IMR-90 (cell line): ENCODE measurements around the gene ERC2. TPM values are rescaled to one million over a fixed set of nuclear protein-coding genes. Genes with fewer than 3 reads are reported as not detected.

Source experiments
- ATAC-seq: fragments of 200-7000 bp; cut with Tn5 transposase; 2 replicates; pipeline ENCODE4 v1.9.1; 2020; ENCODE audit warnings: low read depth, mild to moderate bottlenecking, moderate library complexity
- BruUV-seq: library from RNA; stranded (reverse); fragments of 400-500 nt; replicated peaks from 2 replicates; lab custom pipeline; 2021; lab: Mats Ljungman, UMichigan
- CTCF ChIA-PET: fragments of 300-600 bp; formaldehyde crosslinking; extraction: SDS; loops from one replicate; lab custom pipeline; 2021; ENCODE audit warnings: antibody characterized with exemption; lab: Yijun Ruan, JAX
- POLR2A ChIA-PET: fragments of 300-600 bp; sonication (Branson Sonifier 250); formaldehyde crosslinking; loops from one replicate; lab custom pipeline; 2022; ENCODE audit warnings: antibody characterized with exemption; ENCODE audit not compliant: unreplicated experiment; lab: Charles Lee
- DNase-seq: peaks from one replicate; pipeline ENCODE4 v3.0.0; 2013
- H2AFZ ChIP-seq: replicated peaks from 2 replicates; pipeline ENCODE3; 2013; ENCODE audit warnings: low read length, mild to moderate bottlenecking; ENCODE audit not compliant: poor library complexity
- H2AK5ac ChIP-seq: 2 replicates; pipeline ENCODE4 v1.6.1; 2013; ENCODE audit warnings: low read depth, low read length, inconsistent platforms
- H2AK9ac ChIP-seq: replicated peaks from 2 replicates; pipeline ENCODE3; 2013; ENCODE audit warnings: mild to moderate bottlenecking, low read depth, low read length, moderate library complexity; ENCODE audit not compliant: poor library complexity
- H2BK120ac ChIP-seq: 2 replicates; pipeline ENCODE4 v1.6.1; 2013; ENCODE audit warnings: low read depth, low read length, inconsistent platforms
- H2BK15ac ChIP-seq: 3 replicates; pipeline ENCODE4 v1.6.1; 2013; ENCODE audit warnings: low read depth, low read length, inconsistent platforms
- H2BK20ac ChIP-seq: 2 replicates; pipeline ENCODE4 v1.6.1; 2013; ENCODE audit warnings: low read depth, mild to moderate bottlenecking, inconsistent platforms, low read length, moderate library complexity
- H2BK5ac ChIP-seq: 2 replicates; pipeline ENCODE4 v1.6.1; 2013; ENCODE audit warnings: mild to moderate bottlenecking, low read depth, low read length, inconsistent platforms; ENCODE audit not compliant: poor library complexity, severe bottlenecking
- H3K14ac ChIP-seq: replicated peaks from 2 replicates; pipeline ENCODE4 v1.6.1; 2013; ENCODE audit warnings: low read depth, low read length, inconsistent platforms
- H3K18ac ChIP-seq: 2 replicates; pipeline ENCODE4 v1.6.1; 2013; ENCODE audit warnings: low read depth, low read length, control low read depth
- H3K23ac ChIP-seq: 2 replicates; pipeline ENCODE4 v1.6.1; 2013; ENCODE audit warnings: low read depth, low read length, inconsistent platforms
- H3K27ac ChIP-seq: 2 replicates; pipeline ENCODE4 v1.5.1; 2013; ENCODE audit warnings: mild to moderate bottlenecking, control low read depth, low read length; ENCODE audit not compliant: insufficient read depth
- H3K27me3 ChIP-seq: 2 replicates; pipeline ENCODE4 v1.6.1; 2013; ENCODE audit warnings: low read length; ENCODE audit not compliant: control insufficient read depth, insufficient read depth
- H3K36me3 ChIP-seq: 2 replicates; pipeline ENCODE4 v1.6.1; 2013; ENCODE audit warnings: low read length, mixed read lengths; ENCODE audit not compliant: control insufficient read depth, insufficient read depth
- H3K4ac ChIP-seq: 2 replicates; pipeline ENCODE4 v1.6.1; 2013; ENCODE audit warnings: low read depth, low read length, inconsistent platforms
- H3K4me1 ChIP-seq: 2 replicates; pipeline ENCODE4 v1.6.1; 2013; ENCODE audit warnings: low read length, mixed read lengths; ENCODE audit not compliant: control insufficient read depth, insufficient read depth
- H3K4me2 ChIP-seq: 2 replicates; pipeline ENCODE4 v1.6.1; 2013; ENCODE audit warnings: low read depth, mild to moderate bottlenecking, control low read depth, low read length, moderate library complexity
- H3K4me3 ChIP-seq: 2 replicates; pipeline ENCODE4 v1.5.1; 2013; ENCODE audit warnings: low read depth, mild to moderate bottlenecking, control low read depth, low read length, moderate library complexity; ENCODE audit not compliant: insufficient read depth
- H3K56ac ChIP-seq: 2 replicates; pipeline ENCODE4 v1.6.1; 2013; ENCODE audit warnings: low read length, inconsistent platforms; ENCODE audit not compliant: insufficient read depth; ENCODE audit errors: extremely low read depth
- H3K79me1 ChIP-seq, 2 experiments: 2 replicates each; pipeline ENCODE4 v1.6.1; 2013; ENCODE audit warnings: low read length in 2 of 2, inconsistent platforms in 1 of 2, low read depth in 1 of 2
- H3K9ac ChIP-seq: 2 replicates; pipeline ENCODE4 v1.6.1; 2013; ENCODE audit warnings: low read depth, low read length, control low read depth
- H3K9me1 ChIP-seq: 2 replicates; pipeline ENCODE4 v1.6.1; 2013; ENCODE audit warnings: low read length, inconsistent platforms; ENCODE audit not compliant: insufficient read depth
- H3K9me3 ChIP-seq: 2 replicates; pipeline ENCODE4 v1.6.1; 2013; ENCODE audit warnings: low read length; ENCODE audit not compliant: control insufficient read depth, insufficient read depth
- H4K20me1 ChIP-seq: 2 replicates; pipeline ENCODE4 v1.6.1; 2013; ENCODE audit warnings: low read length, inconsistent platforms; ENCODE audit not compliant: insufficient read depth
- H4K5ac ChIP-seq: 2 replicates; pipeline ENCODE4 v1.6.1; 2013; ENCODE audit warnings: mild to moderate bottlenecking, low read depth, low read length, control low read depth
- H4K8ac ChIP-seq, 2 experiments: 2 replicates each; pipeline ENCODE4 v1.6.1; 2013; ENCODE audit warnings: low read depth in 2 of 2, low read length in 2 of 2, control low read depth in 1 of 2, inconsistent platforms in 1 of 2
- H4K91ac ChIP-seq: 2 replicates; pipeline ENCODE4 v1.6.1; 2013; ENCODE audit warnings: low read depth, low read length, inconsistent platforms; ENCODE audit not compliant: insufficient read depth
- BHLHE40 ChIP-seq: fragments of 150-350 bp; IDR thresholded peaks from 2 replicates; pipeline ENCODE4 v1.6.1; 2016; ENCODE audit warnings: mild to moderate bottlenecking, low read depth, low read length
- MAFK ChIP-seq: IDR thresholded peaks from 2 replicates; pipeline ENCODE4 v1.6.1; 2012; ENCODE audit warnings: low read depth, low read length, improper control_type of control experiment
- MAZ ChIP-seq: IDR thresholded peaks from 2 replicates; pipeline ENCODE4 v1.6.1; 2012; ENCODE audit warnings: low read depth, mild to moderate bottlenecking, low read length, improper control_type of control experiment, moderate library complexity, borderline replicate concordance
- RCOR1 ChIP-seq: IDR thresholded peaks from 2 replicates; pipeline ENCODE4 v1.6.1; 2012; ENCODE audit warnings: mild to moderate bottlenecking, low read length, improper control_type of control experiment; ENCODE audit not compliant: insufficient replicate concordance
- RFX5 ChIP-seq: IDR thresholded peaks from 2 replicates; pipeline ENCODE4 v1.8.0; 2012; ENCODE audit warnings: low read depth, mild to moderate bottlenecking, low read length, moderate library complexity
- SMC3 ChIP-seq: fragments of 150-350 bp; IDR thresholded peaks from 2 replicates; pipeline ENCODE4 v1.6.1; 2016; ENCODE audit warnings: low read depth, mild to moderate bottlenecking, antibody characterized with exemption, low read length, moderate library complexity
- WGBS, 2 experiments: methylation state at CpG; one replicate each; pipeline versions ENCODE4 v1.1.5 to v1.1.7; 2013; ENCODE audit warnings: missing lambda C conversion rate in 2 of 2; ENCODE audit not compliant: insufficient read length in 1 of 2; ENCODE audit errors: extremely low coverage in 2 of 2; 5-methylcytosine and 5-hydroxymethylcytosine counted together
- dilution Hi-C: fragments of 300-500 bp; cut with HindIII; formaldehyde crosslinking; loops from one replicate; pipeline ENCODE4 v1.14.3; 2018; ENCODE audit warnings: low sequenced_read_pairs; ENCODE audit not compliant: unreplicated experiment
- in situ Hi-C: fragments of 300-500 bp; cut with MboI; formaldehyde crosslinking; loops from 3 replicates; pipeline ENCODE4 v1.14.3; 2019; ENCODE audit warnings: low sequenced_read_pairs, inconsistent platforms, mixed read lengths
- intact Hi-C: fragments of 100-400 bp; cut with micrococcal nuclease; formaldehyde crosslinking; loops from 2 replicates; pipeline ENCODE4 v1.10.0; 2022
- polyA plus RNA-seq, 3 experiments: library from polyadenylated mRNA; depleted of rRNA; stranded (reverse); fragments of >200 nt; gene quantifications; 2 replicates each; pipeline ENCODE4 v1.2.3, GENCODE V29; 2012; ENCODE audit warnings: low replicate concordance in 1 of 3
- total RNA-seq: library from RNA; depleted of rRNA; stranded (reverse); fragments of >200 nt; gene quantifications from 2 replicates; pipeline ENCODE4 v1.2.3, GENCODE V29; 2012
- TF ChIP-seq, protein P1 (sequence below): conservative IDR thresholded peaks from 2 replicates; pipeline ENCODE4 v1.5.1; 2012; ENCODE audit warnings: mild to moderate bottlenecking, low read depth, low read length, improper control_type of control experiment

The ERC2 gene
- total and polyA plus RNA-seq, 2 of the 4 experiments (the other 2 are of a cell fraction), result 0.17 to 0.18 TPM

DNA sequence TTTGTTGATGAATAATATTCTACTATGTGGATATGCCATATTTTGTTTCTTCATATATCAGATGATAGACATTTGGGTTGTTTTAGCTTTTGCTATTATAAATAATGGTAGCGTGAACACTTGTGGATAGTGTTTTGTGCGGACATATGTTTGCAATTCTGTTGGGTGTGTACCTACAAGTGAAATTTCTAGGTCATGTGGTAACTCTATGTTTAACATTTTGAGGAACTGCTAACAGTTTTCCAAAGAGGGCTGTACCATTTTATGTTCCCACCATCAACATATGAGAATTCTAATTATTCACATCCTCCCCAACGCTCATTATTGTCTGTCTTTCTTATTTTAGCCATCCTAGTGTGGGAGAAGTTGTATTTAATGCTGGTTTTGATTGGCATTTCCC, 303.8 kb downstream of the ERC2 start:
- ChIA-PET POLR2A (no interaction called here), CTCF (no interaction called here)
- in situ Hi-C loops, result no loop called here
- Histone ChIP-seq H3K27me3 (no peaks in the 10 kb centered on the region), H4K20me1 (no peaks in the 10 kb centered on the region), H4K8ac (no peak overlapping the region), H3K18ac (no peak overlapping the region), H4K91ac (no peak overlapping the region), H3K4me3 (no peak overlapping the region), H3K9me1 (no peaks in the 10 kb centered on the region), H4K5ac (no peak overlapping the region), H3K9me3 (no peaks in the 10 kb centered on the region), H3K4ac (no peak overlapping the region), H2BK20ac (no peak overlapping the region), H3K27ac (no peak overlapping the region), H2BK15ac (no peak overlapping the region), H2BK5ac (no peak overlapping the region), H3K14ac (no peak overlapping the region), H3K56ac (no peak overlapping the region), H3K79me1 (no peaks in the 10 kb centered on the region), H2AK5ac (no peak overlapping the region), H2BK120ac (no peak overlapping the region), H3K23ac (no peak overlapping the region), H2AK9ac (no peak overlapping the region), H3K9ac (no peak overlapping the region), H3K4me2 (no peak overlapping the region), H2AFZ (no peak overlapping the region), H3K4me1 (no peaks in the 10 kb centered on the region), H3K36me3 (no peaks in the 10 kb centered on the region)
- no CpG with 5 or more reads among the region's 3 CpGs for WGBS, 2 experiments
- ATAC-seq (no peak), DNase-seq (no peak)
- intact Hi-C loops, result no loop called here
- no peak for TF ChIP-seq MAZ
- TF ChIP-seq MAFK, result no peak
- TF ChIP-seq RCOR1, result no peak
- no peak for TF ChIP-seq BHLHE40
- TF ChIP-seq, protein P1, sequence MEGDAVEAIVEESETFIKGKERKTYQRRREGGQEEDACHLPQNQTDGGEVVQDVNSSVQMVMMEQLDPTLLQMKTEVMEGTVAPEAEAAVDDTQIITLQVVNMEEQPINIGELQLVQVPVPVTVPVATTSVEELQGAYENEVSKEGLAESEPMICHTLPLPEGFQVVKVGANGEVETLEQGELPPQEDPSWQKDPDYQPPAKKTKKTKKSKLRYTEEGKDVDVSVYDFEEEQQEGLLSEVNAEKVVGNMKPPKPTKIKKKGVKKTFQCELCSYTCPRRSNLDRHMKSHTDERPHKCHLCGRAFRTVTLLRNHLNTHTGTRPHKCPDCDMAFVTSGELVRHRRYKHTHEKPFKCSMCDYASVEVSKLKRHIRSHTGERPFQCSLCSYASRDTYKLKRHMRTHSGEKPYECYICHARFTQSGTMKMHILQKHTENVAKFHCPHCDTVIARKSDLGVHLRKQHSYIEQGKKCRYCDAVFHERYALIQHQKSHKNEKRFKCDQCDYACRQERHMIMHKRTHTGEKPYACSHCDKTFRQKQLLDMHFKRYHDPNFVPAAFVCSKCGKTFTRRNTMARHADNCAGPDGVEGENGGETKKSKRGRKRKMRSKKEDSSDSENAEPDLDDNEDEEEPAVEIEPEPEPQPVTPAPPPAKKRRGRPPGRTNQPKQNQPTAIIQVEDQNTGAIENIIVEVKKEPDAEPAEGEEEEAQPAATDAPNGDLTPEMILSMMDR, result no peak
- TF ChIP-seq RFX5, result no peak
- TF ChIP-seq SMC3, result no peak
- BruUV-seq, result no TSS peak
- dilution Hi-C loops, result no loop called here
